PC-3 (cell line): Measurements from ENCODE around the gene CNST. TPM values are rescaled to one million over a fixed set of nuclear protein-coding genes. Genes with fewer than 3 reads are reported as not detected.

Experiments
- ATAC-seq: fragments of 200-7000 bp; cut with Tn5 transposase; 2 replicates; pipeline ENCODE4 v1.9.1; 2020; ENCODE audit warnings: mild to moderate bottlenecking, moderate library complexity
- BruUV-seq: library from RNA; stranded (reverse); fragments of 400-500 nt; replicated peaks from 2 replicates; lab custom pipeline; 2021; lab: Mats Ljungman, UMichigan
- CTCF ChIA-PET: fragments of 300-600 bp; sonication (Branson Sonifier 250); formaldehyde crosslinking; loops from one replicate; lab custom pipeline; 2022; ENCODE audit warnings: antibody characterized with exemption; lab: Charles Lee
- POLR2A ChIA-PET: fragments of 300-600 bp; sonication (Branson Sonifier 250); formaldehyde crosslinking; loops from one replicate; lab custom pipeline; 2022; ENCODE audit warnings: antibody characterized with exemption; ENCODE audit not compliant: unreplicated experiment; lab: Charles Lee
- DNase-seq: peaks from one replicate; pipeline ENCODE4 v3.0.0-alpha.2; 2015
- H2AFZ ChIP-seq: fragments of 300-600 bp; sonication (generic); 2 replicates; pipeline ENCODE4 v1.6.0; 2016; ENCODE audit warnings: antibody characterized with exemption, low read length
- H3F3A ChIP-seq: fragments of 300-600 bp; sonication (generic); one replicate; pipeline ENCODE4 v1.6.0; 2017; ENCODE audit warnings: antibody characterized with exemption, low read length, control low read depth, mild to moderate bottlenecking; ENCODE audit not compliant: unreplicated experiment
- H3K27ac ChIP-seq: fragments of 300-600 bp; sonication (generic); 2 replicates; pipeline ENCODE4 v1.5.1; 2016; ENCODE audit warnings: mild to moderate bottlenecking, low read length
- H3K27me3 ChIP-seq: fragments of 300-600 bp; sonication (generic); 2 replicates; pipeline ENCODE4 v1.6.1; 2016; ENCODE audit warnings: low read length, mixed read lengths
- H3K36me3 ChIP-seq: fragments of 300-600 bp; sonication (generic); 2 replicates; pipeline ENCODE4 v1.6.1; 2016; ENCODE audit warnings: low read depth, mixed run types, low read length, mixed read lengths
- H3K4me1 ChIP-seq: fragments of 300-600 bp; sonication (generic); 2 replicates; pipeline ENCODE4 v1.5.1; 2016; ENCODE audit warnings: low read length; ENCODE audit not compliant: insufficient read depth
- H3K4me2 ChIP-seq: fragments of 300-600 bp; sonication (generic); 2 replicates; pipeline ENCODE4 v1.6.0; 2016; ENCODE audit warnings: low read length
- H3K4me3 ChIP-seq: fragments of 300-600 bp; sonication (generic); 2 replicates; pipeline ENCODE4 v1.5.1; 2016; ENCODE audit warnings: mild to moderate bottlenecking, low read length, mixed read lengths
- H3K79me2 ChIP-seq: fragments of 300-600 bp; sonication (generic); 2 replicates; pipeline ENCODE4 v1.6.1; 2017; ENCODE audit warnings: low read length, mixed read lengths
- H3K9ac ChIP-seq: fragments of 300-600 bp; sonication (generic); 2 replicates; pipeline ENCODE4 v1.6.0; 2016; ENCODE audit warnings: mild to moderate bottlenecking, low read length
- H3K9me2 ChIP-seq: fragments of 300-600 bp; sonication (generic); replicated peaks from 2 replicates; pipeline ENCODE4 v1.6.1; 2016; ENCODE audit warnings: mixed run types, low read length, mixed read lengths
- H3K9me3 ChIP-seq: fragments of 300-600 bp; sonication (generic); 2 replicates; pipeline ENCODE4 v1.6.1; 2016; ENCODE audit warnings: low read length, mixed read lengths
- H4K20me1 ChIP-seq: fragments of 300-600 bp; sonication (generic); 2 replicates; pipeline ENCODE4 v1.6.1; 2016; ENCODE audit warnings: low read length, mixed read lengths
- CTCF ChIP-seq: fragments of 300-600 bp; sonication (generic); conservative IDR thresholded peaks from 2 replicates; pipeline ENCODE4 v1.5.1; 2017; ENCODE audit warnings: antibody characterized with exemption, low read depth, mild to moderate bottlenecking, low read length
- EZH2 ChIP-seq: fragments of 300-600 bp; sonication (generic); IDR thresholded peaks from one replicate; pipeline ENCODE4 v1.6.1; 2017; ENCODE audit warnings: antibody characterized with exemption, mild to moderate bottlenecking, low read length; ENCODE audit not compliant: unreplicated experiment
- EZH2phosphoT487 ChIP-seq: fragments of 300-600 bp; sonication (generic); IDR thresholded peaks from 2 replicates; pipeline ENCODE4 v1.6.1; 2018; ENCODE audit warnings: mild to moderate bottlenecking, antibody characterized with exemption, low read length, borderline replicate concordance
- intact Hi-C: fragments of 100-400 bp; cut with micrococcal nuclease; formaldehyde crosslinking; loops from 2 replicates; pipeline ENCODE4 v1.9.0; 2023
- total RNA-seq: library from RNA; depleted of rRNA; stranded (reverse); fragments of >200 nt; gene quantifications from 2 replicates; pipeline ENCODE4 v1.2.3, GENCODE V29; 2014

CNST gene
- total RNA-seq, 1 experiment from 2014 or later: 13.5 TPM

- CTCF ChIA-PET: no interaction called here
- Histone ChIP-seq H3K9me2 (no peaks in the 10 kb centered on the region), H3K27ac (no peak overlapping the region), H3K79me2 (no peaks in the 10 kb centered on the region), H2AFZ (peak overlapping the region; percentile 35; the same call in 1 of the 2 replicates), H3K4me3 (no peak overlapping the region), H3K4me1 (peaks cover 10% of the 10 kb centered on the region), H3K4me2 (no peak overlapping the region), H3K9me3 (0 out of 2 replicates have a peak, but pooled peaks cover 5% of the 10 kb centered on the region), H3F3A (no peaks in the 10 kb centered on the region), H3K36me3 (no peaks in the 10 kb centered on the region), H3K27me3 (no peaks in the 10 kb centered on the region), H3K9ac (no peak overlapping the region), H4K20me1 (no peaks in the 10 kb centered on the region)
- ATAC-seq (peak; percentile 53), DNase-seq (peak; percentile 17)
- POLR2A ChIA-PET: no interaction called here
- TF ChIP-seq EZH2: no peak
- TF ChIP-seq CTCF: no peak
- no peak for TF ChIP-seq EZH2phosphoT487
- no TSS peak for BruUV-seq
- intact Hi-C loops: no loop called here
Observed at GRCh38 chr1:246527402-246528088, 38.7 kb upstream of the CNST start.

GRCh38 chr1:246528933-246529731 lies 37.1 kb upstream of the CNST start:
- Histone ChIP-seq H4K20me1 (no peaks in the 10 kb centered on the region), H3K4me1 (peaks cover 10% of the 10 kb centered on the region), H3K4me3 (no peak overlapping the region), H3F3A (no peaks in the 10 kb centered on the region), H3K36me3 (no peaks in the 10 kb centered on the region), H2AFZ (no peak overlapping the region), H3K79me2 (no peaks in the 10 kb centered on the region), H3K27me3 (no peaks in the 10 kb centered on the region), H3K4me2 (no peak overlapping the region), H3K27ac (no peak overlapping the region), H3K9me3 (0 out of 2 replicates have a peak, but pooled peaks cover 5% of the 10 kb centered on the region), H3K9me2 (no peaks in the 10 kb centered on the region), H3K9ac (no peak overlapping the region)
- CTCF ChIA-PET: no interaction called here
- no peak for TF ChIP-seq EZH2phosphoT487
- peak; percentile 50 for TF ChIP-seq CTCF
- no peak for TF ChIP-seq EZH2
- ATAC-seq (peak; percentile 18), DNase-seq (peak; percentile 49)
- intact Hi-C loops: loop anchor here (1.0 kb wide), 1 partner anchor 32 kb away; no protein-coding TSS in a partner anchor
- BruUV-seq: no TSS peak
- POLR2A ChIA-PET: no interaction called here
